SK-N-MC (cell line): Measurements from ENCODE around the gene HNF1A.

Experiments
- EZH2 ChIP-seq: fragments of 200-600 bp; sonication (generic); IDR thresholded peaks from one replicate; pipeline ENCODE4 v1.6.1; 2017; ENCODE audit warnings: antibody characterized with exemption
- FOXP2 ChIP-seq: optimal IDR thresholded peaks from 2 replicates; pipeline ENCODE3; 2011; ENCODE audit warnings: mild to moderate bottlenecking, moderate library complexity; ENCODE audit not compliant: insufficient read depth; ENCODE audit errors: extremely low read length, control extremely low read depth

DNA sequence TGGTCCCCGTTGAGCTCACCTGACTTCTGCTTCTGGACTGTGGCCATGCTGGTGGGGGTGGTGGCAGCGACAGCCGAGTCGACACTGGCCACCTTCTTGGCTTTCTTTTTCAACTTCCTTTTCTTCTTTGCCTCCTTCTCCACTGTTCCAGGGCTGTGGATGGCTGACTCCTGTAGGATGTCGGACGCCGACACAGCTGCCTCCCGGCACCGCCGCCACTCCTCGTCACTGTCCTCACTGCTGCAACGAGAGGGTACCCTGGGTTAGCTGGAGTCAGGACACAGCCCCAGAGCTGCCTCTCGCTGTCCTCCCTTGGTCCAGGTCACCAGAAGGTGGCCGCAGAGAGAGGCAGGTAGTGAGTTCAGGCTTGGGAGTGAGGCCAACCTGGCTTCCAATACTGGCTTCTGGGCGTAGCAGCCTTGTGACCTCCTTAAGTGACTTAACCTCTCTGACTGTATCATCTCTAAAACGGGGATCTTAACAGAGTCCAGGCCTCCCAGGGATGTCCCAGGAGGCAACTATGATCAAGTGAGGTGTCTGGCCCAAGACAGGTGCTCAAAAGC, 26.0 kb downstream of the HNF1A start:
- TF ChIP-seq EZH2, result no peak
- TF ChIP-seq FOXP2, result no peak
